Upper lobe of left lung (tissue), 4 donors: ENCODE results near the gene GSTM5.

Experiments
- CTCF ChIP-seq, 6 experiments: fragments of 450-650 bp in 4 of 6; fragments of 200-600 bp in 2 of 6; sonication (generic) in 2 of 6; IDR thresholded peaks; one replicate each; pipeline ENCODE4 v1.5.1; 2016 to 2019; ENCODE audit warnings: antibody characterized with exemption in 6 of 6
- POLR2A ChIP-seq, 4 donors: fragments of 450-650 bp; IDR thresholded peaks; one replicate each; pipeline ENCODE4 v1.5.1; 2016 to 2017; ENCODE audit warnings: antibody characterized with exemption in 4 of 4, mild to moderate bottlenecking in 2 of 4
- POLR2AphosphoS5 ChIP-seq, 2 donors: sonication (generic); formaldehyde crosslinking; IDR thresholded peaks; one replicate each; pipeline ENCODE4 v1.5.1; 2017; ENCODE audit warnings: antibody characterized with exemption in 2 of 2

GRCh38 chr1:109689844-109690405 is 22.1 kb upstream of the GSTM5 start:
- TF ChIP-seq POLR2A (IDR thresholded peaks at IDR 0.05) = no peak
- no peak for TF ChIP-seq POLR2AphosphoS5 (IDR thresholded peaks at IDR 0.05)
- TF ChIP-seq CTCF (IDR thresholded peaks at IDR 0.05) = no peak
